Measurements from ENCODE around the gene CNR2.
"Not testable (repeated sequence)": the region's sequence is repeated elsewhere in the genome, so short reads cannot be mapped to it uniquely, and the experiment has no call there.

CNR2 gene

GRCh38 chr1:23916209-23917131 lies 3.3 kb upstream of the CNR2 start:
- DNase-seq (ENCODE audit: low spot score), result peak; percentile 62

- DNase-seq (ENCODE audit: low spot score), result no peak
Measured at GRCh38 chr1:23915466-23915865, 2.3 kb upstream of the CNR2 start.

- no peak for DNase-seq (ENCODE audit: low spot score)
Measured at GRCh38 chr1:23914921-23915320, 1.8 kb upstream of the CNR2 start.

- DNase-seq (ENCODE audit: low spot score), result no peak
Measured at GRCh38 chr1:23911921-23912320, 1.2 kb downstream of the CNR2 start.

- DNase-seq (ENCODE audit: low spot score), result no peak
Measured at GRCh38 chr1:23910553-23911246, 2.5 kb downstream of the CNR2 start.

- no peak for DNase-seq (ENCODE audit: low spot score)
Measured at GRCh38 chr1:23910144-23910543, 3.0 kb downstream of the CNR2 start.

GRCh38 chr1:23909412-23909811 lies 3.8 kb downstream of the CNR2 start:
- no peak for DNase-seq (ENCODE audit: low spot score)

- no peak for DNase-seq (ENCODE audit: low spot score)
Measured at GRCh38 chr1:23908453-23909341, 4.5 kb downstream of the CNR2 start.

- DNase-seq (ENCODE audit: low spot score), result no peak
Measured at GRCh38 chr1:23906731-23907130, 6.4 kb downstream of the CNR2 start.

- no peak for DNase-seq (ENCODE audit: low spot score)
Measured at GRCh38 chr1:23905461-23906025, 7.6 kb downstream of the CNR2 start.

GRCh38 chr1:23904748-23905357 lies 8.3 kb downstream of the CNR2 start:
- DNase-seq (ENCODE audit: low spot score), result no peak

- no peak for DNase-seq (ENCODE audit: low spot score)
Measured at GRCh38 chr1:23903754-23904153, 9.4 kb downstream of the CNR2 start.

- DNase-seq (ENCODE audit: low spot score), result no peak
Measured at GRCh38 chr1:23902321-23903278, 10.6 kb downstream of the CNR2 start.

GRCh38 chr1:23900017-23900416 lies 13.1 kb downstream of the CNR2 start:
- DNase-seq (ENCODE audit: low spot score), result not testable (repeated sequence)

- no peak for DNase-seq (ENCODE audit: low spot score)
Measured at GRCh38 chr1:23899070-23899469, 14.1 kb downstream of the CNR2 start.

GRCh38 chr1:23897083-23897482 lies 16.1 kb downstream of the CNR2 start:
- no peak for DNase-seq (ENCODE audit: low spot score)

GRCh38 chr1:23896491-23896890 lies 16.7 kb downstream of the CNR2 start:
- no peak for DNase-seq (ENCODE audit: low spot score)

- no peak for DNase-seq (ENCODE audit: low spot score)
Measured at GRCh38 chr1:23895993-23896392, 17.2 kb downstream of the CNR2 start.

- DNase-seq (ENCODE audit: low spot score), result no peak
Measured at GRCh38 chr1:23895082-23895481, 18.1 kb downstream of the CNR2 start.

- DNase-seq (ENCODE audit: low spot score), result no peak
Measured at GRCh38 chr1:23889074-23889473, 24.1 kb downstream of the CNR2 start.
